Mononuclear cell (primary cell): Measurements from ENCODE around the gene KCNQ1. TPM values are rescaled to one million over a fixed set of nuclear protein-coding genes. Genes with fewer than 3 reads are reported as not detected.

Experiments
- H3K27me3 ChIP-seq: 2 replicates; pipeline ENCODE4 v1.6.0; 2011; ENCODE audit warnings: low read length, control low read depth; ENCODE audit not compliant: insufficient read depth
- H3K4me1 ChIP-seq: 2 replicates; pipeline ENCODE4 v1.5.1; 2011; ENCODE audit warnings: mild to moderate bottlenecking, low read length, control low read depth; ENCODE audit not compliant: insufficient read depth
- H3K4me3 ChIP-seq: 2 replicates; pipeline ENCODE4 v1.5.1; 2011; ENCODE audit warnings: mild to moderate bottlenecking, low read length, moderate library complexity
- H3K9me3 ChIP-seq: 2 replicates; pipeline ENCODE4 v1.5.1; 2011; ENCODE audit warnings: low read depth, mild to moderate bottlenecking, control low read depth, low read length
- total RNA-seq: library from RNA; depleted of rRNA; stranded (reverse); fragments of >200 nt; gene quantifications from one replicate; pipeline ENCODE4 v1.2.3, GENCODE V29; 2012

KCNQ1 gene
- total RNA-seq, 1 donor: 12.7 TPM

DNA sequence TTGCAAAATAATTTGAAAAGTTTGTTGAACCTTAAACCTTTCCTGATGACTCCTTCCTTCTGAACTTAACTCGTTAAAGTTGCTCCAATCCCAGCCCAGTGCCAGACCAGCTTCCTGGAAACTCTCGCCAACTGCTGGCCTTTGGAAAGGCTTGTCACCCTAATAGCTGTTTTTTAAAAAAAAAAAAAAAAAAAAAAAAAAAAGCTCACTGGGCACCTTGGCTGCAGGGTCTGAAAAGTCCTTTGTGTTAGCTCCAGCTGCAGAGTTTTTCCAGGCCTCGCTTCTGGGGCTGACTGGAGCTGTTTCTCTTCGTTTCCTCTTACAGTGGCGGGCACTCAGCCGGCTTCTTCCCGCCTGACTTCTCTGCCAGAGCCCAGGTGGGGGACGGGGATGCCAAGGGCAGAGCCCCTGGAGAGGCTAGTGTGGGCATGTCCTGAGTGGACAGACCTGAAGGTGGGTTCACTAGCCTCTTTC, 229.9 kb downstream of the KCNQ1 start:
- H3K4me1 ChIP-seq: peaks cover 13% of the 10 kb centered on the region
- no peaks in the 10 kb centered on the region for H3K27me3 ChIP-seq

DNA sequence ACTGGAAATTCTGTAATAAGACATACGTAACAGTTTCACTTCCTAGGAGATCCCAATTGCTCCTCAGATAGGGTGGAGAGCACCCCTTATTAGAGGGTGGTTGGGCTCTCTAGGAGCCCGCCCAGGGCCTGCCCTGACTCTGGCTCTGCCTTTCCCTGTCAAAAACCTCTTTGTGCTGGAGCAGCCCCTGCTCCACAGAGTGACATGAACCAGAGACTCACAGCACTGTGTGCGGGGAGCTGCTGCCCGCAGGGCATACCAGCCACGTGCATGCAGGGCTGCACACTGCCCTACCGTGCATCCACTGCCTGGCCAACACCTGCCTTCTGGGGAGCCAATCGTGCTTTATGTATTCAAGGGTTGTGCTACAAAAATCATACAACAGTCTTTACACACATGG, 230.7 kb downstream of the KCNQ1 start:
- H3K9me3 ChIP-seq: no peaks in the 10 kb centered on the region
- peaks cover 13% of the 10 kb centered on the region for H3K4me1 ChIP-seq
- H3K4me3 ChIP-seq: no peak overlapping the region
- no peaks in the 10 kb centered on the region for H3K27me3 ChIP-seq

More for the DNA sequence above, 229.9 kb downstream of the KCNQ1 start:
- Histone ChIP-seq H3K9me3 (no peaks in the 10 kb centered on the region), H3K4me3 (no peak overlapping the region)

DNA sequence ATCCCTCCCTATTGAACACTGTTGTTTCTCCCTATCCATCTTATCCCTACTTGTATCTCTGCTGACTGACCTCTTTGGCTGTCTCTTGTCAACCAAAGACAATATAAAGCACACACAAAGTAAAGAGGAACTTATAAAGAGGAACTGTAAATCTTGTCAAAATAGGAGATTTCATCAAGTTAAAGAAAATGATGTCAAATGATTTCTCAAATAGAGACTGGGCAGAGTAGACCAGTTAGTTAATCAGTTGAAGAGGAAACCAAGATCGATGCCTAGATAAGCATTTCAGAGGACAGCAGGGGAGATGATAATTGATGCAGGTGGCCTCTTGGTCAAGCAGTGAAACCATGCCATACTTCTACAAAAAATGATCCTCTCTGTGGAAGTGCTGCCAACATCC, 232.3 kb downstream of the KCNQ1 start:
- no peak overlapping the region for H3K4me3 ChIP-seq
- H3K4me1 ChIP-seq: peaks cover 26% of the 10 kb centered on the region
- no peaks in the 10 kb centered on the region for H3K27me3 ChIP-seq
- H3K9me3 ChIP-seq: no peaks in the 10 kb centered on the region

DNA sequence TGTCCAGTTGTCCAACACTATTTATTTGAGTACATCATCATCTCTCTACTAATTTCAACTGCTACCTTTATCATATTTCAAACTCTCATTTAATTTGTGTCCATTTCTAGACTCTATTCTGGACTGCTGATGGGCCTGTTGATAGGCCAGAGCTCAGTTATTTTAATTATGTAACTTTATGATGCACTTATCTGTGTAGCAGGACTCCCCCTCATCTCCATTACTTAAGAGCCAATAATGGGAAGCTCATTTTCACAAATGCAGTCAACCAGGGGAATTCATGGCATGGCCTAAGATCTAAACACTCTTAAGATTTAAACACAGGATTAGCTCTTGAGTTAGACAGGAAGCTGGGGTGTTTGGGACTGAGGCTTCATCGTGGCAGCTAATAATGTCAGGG, 233.6 kb downstream of the KCNQ1 start:
- peaks cover 26% of the 10 kb centered on the region for H3K4me1 ChIP-seq
- H3K4me3 ChIP-seq: no peak overlapping the region
- H3K27me3 ChIP-seq: no peaks in the 10 kb centered on the region
- no peaks in the 10 kb centered on the region for H3K9me3 ChIP-seq

DNA sequence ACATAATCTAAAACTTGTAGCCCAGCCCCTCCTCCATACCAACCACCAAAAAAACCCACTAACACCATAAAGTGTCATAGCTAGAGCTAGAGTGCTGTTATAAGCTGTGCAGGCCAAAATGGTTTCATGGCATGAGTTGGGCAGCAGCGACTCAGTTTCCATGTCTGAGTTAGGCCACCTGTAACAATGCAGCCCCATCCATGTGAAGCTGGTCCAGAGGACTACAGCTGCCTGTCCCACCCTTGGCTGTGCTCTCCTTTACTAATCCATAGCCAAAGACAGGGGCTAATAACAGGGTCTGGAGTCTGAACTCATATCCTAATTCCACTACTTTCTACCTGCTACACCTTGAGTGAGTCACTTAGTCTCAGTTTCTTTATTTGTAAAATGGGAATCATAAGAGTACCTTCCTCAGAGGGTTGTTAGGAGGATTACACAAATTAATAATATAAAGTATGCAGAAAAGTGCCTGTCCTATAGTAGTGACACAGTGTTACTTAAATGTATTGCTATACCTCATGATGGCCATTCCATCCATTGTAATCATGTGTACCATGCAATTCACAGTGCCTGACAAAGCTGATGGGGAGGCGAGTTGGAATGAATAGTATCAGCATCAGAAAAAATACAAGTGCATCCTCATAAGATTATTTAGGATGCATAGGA, 234.3 kb downstream of the KCNQ1 start:
- Histone ChIP-seq H3K27me3 (no peaks in the 10 kb centered on the region), H3K4me1 (peaks cover 26% of the 10 kb centered on the region), H3K4me3 (no peak overlapping the region)

DNA sequence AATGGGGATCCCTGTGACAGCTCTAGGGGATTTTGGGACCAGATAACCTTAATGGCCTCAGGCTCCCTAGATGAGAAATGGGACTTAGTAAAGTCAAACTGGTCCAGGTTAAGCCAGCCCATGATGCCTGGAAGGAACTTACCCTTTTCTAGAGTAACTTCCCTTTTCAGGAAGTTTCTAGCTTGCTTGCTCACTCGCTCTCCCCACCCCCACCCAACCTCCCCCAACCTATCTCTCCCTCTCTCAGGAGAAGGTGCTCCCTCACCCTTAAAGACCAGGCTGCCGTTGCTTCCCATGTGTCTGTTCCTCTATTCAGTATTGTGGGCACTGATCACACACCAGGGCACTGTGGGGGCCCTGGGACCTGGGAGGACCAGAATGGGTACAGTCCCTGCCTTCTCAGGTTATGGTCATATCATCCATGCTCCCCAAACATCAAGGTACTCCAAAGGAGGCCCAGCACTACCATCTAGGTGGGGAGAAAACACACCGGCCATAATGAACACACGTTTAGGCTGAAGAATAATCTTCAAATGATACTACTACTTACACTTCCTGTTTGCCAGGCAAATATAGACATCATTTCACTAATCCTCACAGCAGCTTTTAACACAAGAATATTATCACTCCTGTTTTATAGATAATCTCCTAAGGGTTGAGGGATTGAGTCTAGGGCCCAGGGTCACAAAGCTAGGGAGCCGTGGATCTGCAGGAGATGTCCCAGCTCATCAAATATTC, 236.8 kb downstream of the KCNQ1 start:
- Histone ChIP-seq H3K4me3 (no peak overlapping the region), H3K4me1 (peaks cover 21% of the 10 kb centered on the region), H3K9me3 (no peaks in the 10 kb centered on the region), H3K27me3 (no peaks in the 10 kb centered on the region)

More for the DNA sequence above, 234.3 kb downstream of the KCNQ1 start:
- no peaks in the 10 kb centered on the region for H3K9me3 ChIP-seq

DNA sequence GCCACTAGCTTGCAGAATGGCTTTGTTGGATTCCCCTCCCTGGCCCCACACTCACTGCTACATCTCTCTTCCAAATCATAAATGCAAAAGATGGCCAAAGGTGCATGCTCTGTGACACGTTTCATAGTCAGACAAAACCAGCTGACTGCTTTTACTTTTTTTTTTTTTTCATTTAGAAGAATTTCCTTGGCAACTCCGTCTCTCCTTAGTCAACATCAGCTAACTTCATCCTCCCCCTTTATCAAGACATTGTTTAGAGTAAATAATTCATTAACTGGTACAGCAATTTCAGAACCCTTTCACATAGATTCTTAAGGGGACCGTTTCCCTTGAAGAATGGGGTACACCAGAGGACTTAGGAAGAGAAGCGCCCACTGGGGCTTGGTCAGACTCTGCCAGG, 239.0 kb downstream of the KCNQ1 start:
- H3K27me3 ChIP-seq: no peaks in the 10 kb centered on the region
- H3K4me1 ChIP-seq: peaks cover 13% of the 10 kb centered on the region
- H3K9me3 ChIP-seq: no peaks in the 10 kb centered on the region
- no peak overlapping the region for H3K4me3 ChIP-seq

DNA sequence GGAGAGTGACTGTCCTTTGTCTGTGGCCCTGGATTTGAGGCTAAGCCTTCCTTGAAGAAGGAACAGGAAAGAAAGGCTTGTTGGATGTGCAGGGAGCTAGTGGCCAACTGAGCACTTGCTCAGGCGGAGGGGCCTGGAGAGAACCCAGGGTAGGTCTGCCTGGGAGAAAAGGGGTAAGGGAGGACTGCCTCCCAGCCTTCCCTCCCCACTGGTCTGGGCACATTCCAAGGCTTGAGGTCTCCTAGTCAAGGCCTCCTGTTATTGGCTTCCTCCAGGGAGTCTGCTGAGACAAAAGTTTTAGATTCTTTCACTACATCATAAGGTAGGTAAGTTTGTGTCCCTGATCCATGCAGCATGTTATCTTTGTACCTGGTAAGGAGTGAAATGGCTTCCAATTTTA, 239.8 kb downstream of the KCNQ1 start:
- Histone ChIP-seq H3K27me3 (no peaks in the 10 kb centered on the region), H3K4me3 (no peak overlapping the region), H3K9me3 (no peaks in the 10 kb centered on the region), H3K4me1 (peaks cover 13% of the 10 kb centered on the region)

DNA sequence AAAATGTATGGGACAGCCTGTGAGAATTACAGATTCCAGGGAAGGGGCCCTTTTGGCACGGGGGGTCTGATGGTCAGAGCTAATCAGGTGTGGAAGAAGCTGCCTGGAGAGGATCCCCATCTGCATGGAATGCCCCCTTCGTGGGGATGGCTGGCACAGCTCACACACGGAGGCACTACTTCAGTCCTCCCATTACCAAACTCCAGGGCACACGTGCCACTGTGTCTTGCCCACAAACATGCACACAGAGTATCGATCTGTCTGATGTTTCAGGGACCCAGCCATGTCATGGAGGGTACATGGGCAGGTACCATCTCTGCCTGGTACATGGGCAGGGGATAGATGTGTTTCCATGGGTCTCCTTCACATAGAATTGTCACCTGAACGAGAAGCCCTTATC, 240.2 kb downstream of the KCNQ1 start:
- Histone ChIP-seq H3K27me3 (no peaks in the 10 kb centered on the region), H3K4me1 (peaks cover 13% of the 10 kb centered on the region), H3K9me3 (no peaks in the 10 kb centered on the region), H3K4me3 (no peak overlapping the region)

DNA sequence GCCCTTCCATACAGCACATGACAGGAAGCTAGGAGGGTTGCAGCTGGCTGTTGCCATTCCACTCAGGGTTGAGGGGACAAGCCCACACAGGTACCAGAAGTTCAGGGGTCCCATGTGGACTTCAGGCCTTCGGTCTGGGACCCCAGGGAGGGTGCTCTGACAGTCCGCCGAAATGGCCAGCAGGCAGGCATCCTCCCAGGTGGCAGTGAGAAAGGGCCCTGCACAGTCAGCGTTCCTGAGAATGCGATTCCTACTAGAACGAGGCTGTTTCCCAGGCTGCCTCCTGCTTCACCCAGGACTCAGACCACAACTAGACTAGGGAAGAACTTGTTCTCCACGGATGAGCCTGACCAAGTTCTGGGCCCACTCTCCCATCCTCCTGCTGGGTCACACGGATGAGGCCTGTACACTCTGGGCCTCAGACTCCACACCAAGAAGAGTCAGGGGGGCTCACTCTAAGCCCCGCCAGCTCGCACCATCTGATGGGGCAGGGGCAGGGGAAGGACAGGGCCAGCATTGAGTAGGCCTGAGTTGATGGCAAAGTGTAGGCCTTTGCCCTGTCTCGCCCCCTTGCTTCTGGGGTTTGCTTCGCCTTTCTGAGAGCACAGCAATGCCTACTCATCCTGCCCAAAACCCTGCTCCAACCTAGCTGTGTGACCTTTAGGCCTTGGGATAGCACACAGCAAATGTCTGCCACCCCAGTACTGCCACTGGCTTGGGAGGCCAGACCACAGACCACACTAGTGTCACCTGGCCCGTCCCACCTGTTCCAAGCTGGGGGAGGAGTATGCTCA, 241.0 kb downstream of the KCNQ1 start:
- Histone ChIP-seq H3K4me1 (peaks cover 13% of the 10 kb centered on the region), H3K4me3 (no peak overlapping the region), H3K27me3 (no peaks in the 10 kb centered on the region), H3K9me3 (no peaks in the 10 kb centered on the region)

DNA sequence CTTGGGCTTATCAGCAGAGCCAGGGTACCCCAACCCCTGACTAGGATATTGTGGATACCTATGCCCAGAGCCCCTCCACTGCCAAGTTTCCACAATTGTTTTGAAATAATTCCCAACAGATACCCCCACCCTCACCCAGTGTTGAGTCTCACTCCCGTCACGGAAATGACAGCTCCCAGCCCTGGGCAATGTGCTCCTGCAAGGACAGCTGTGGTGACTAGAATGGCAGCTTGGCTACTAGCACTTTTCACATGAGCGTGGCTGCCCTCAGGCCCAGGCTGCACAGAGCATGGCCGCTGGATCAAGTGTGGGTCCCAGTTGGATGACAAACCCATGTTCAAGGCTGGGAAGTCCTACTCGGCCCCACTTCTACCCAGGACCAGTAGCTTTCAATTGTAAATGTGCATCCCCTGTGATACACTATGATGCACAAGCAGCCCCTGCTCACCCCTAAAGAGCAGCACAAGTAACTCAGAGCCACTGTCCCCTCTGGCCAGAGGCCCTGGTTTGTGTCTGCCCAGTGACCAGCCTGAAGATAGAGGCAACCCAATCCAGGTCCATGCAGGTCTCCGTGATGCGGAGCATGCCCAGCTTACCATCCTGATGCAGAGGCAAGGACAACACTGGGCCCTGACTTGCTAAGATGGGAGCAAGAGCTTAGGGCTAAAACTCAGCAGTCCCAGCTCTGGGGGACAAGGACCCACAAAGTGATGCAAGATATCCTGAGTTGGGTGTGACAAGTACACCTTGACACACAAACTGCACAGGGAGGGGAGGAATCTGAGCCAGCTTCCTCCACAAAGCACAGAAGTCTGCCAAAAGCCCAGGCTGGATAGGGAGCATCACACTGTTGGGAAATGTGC, 241.8 kb downstream of the KCNQ1 start:
- no peaks in the 10 kb centered on the region for H3K27me3 ChIP-seq
- no peak overlapping the region for H3K4me3 ChIP-seq
- no peaks in the 10 kb centered on the region for H3K9me3 ChIP-seq
- H3K4me1 ChIP-seq: peaks cover 5% of the 10 kb centered on the region

DNA sequence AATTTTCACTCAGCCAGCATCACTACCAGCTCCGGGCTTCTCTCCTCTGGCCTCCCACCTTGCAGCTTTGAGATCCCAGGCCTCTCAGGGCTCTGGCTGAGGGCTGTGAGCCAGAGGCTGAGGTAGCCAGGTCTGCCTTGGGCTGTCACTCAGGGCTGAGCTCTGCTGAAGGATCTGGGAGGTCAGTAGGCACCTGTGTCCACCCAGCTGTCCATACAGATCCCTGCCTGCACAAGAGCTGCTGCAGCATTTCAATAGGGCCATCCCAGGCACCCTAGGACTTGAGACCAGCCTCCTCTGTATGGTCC, 242.4 kb downstream of the KCNQ1 start:
- Histone ChIP-seq H3K4me1 (no peaks in the 10 kb centered on the region), H3K4me3 (no peak overlapping the region), H3K27me3 (no peaks in the 10 kb centered on the region), H3K9me3 (no peaks in the 10 kb centered on the region)

DNA sequence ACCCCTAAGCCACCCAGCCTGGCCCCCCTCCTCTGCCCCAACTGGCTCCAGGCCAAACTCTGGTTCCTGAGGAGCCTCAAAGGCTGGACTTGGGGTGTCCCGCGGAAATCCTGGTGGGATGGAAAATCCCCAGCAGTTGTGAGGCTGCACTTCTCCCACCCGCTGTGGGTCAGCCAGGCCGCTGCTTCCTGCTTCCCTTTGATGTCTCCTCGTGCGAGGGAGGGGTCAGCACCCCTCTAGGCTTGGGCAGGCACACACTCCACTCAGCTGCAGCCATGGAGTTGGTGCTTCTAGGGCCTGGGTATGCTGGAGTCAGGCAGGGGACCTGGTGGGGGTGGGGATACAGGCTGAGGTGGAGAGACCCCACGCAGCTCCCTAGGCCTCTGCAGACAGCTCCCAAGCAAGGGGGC, 243.0 kb downstream of the KCNQ1 start:
- Histone ChIP-seq H3K9me3 (no peaks in the 10 kb centered on the region), H3K4me3 (no peak overlapping the region), H3K27me3 (no peaks in the 10 kb centered on the region), H3K4me1 (no peaks in the 10 kb centered on the region)

DNA sequence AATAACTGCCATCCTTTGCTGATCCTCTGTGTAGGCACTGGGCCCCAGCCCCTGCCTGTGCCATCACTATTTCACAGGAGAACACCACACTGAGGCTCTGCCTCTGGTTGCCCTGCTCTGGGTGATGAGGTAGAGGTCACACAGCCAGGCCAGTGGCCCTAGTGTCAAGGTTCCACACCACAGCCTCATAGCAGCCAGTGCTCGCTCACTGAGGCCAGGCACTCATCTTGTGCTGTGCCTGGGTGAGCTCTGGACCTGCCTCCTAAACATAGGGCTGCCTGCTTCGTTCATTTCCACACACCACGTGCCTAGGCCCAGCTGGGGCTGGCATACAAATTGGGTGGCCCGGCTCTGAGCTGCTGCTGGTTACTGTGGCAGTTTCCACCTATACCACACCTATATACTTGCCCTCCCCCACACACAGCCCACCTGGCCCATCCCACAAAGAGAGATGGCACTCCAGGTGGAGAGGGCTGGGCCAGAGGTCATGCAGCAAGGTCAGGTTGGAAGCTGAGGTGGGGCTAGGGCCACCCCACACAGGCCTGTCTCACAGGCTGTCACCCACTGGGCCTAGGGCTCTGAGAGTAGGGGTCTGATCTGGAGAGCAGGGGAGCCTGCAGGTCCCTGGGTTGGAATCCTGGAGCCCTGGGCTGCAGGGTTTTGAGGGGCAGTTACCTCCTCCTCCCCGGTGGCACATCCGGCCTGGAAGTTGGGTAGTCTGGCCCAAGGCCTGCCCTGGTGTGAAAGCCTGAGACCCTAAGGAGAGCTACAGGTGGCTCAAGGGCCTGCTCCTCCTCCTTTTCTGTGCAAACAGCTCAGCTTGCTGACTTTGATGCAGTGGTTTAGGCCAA, 243.8 kb downstream of the KCNQ1 start:
- H3K4me1 ChIP-seq: no peaks in the 10 kb centered on the region
- no peak overlapping the region for H3K4me3 ChIP-seq
- H3K9me3 ChIP-seq: no peaks in the 10 kb centered on the region
- H3K27me3 ChIP-seq: no peaks in the 10 kb centered on the region
